Measurements from ENCODE around the gene ASB13.

ASB13 gene

DNA sequence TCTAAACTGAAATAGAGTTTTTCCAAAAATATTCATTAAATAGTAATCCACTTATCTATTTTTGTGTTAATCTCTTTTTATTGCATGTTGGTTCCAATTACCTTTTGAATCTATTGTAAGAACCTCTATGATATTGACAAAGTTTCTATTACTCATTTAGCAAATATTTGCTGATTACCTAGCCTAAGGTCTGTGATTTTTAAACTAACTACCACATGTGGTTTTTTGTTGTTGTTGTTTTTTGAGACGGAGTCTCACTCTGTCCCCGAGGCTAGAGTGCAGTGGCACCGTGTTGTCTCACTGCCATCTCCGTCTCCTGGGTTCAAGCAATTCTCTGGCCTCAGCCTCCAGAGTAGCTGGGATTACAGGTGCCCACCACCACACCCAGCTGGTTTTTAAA is 2.0 kb upstream of the ASB13 start:
- no peak for DNase-seq

DNA sequence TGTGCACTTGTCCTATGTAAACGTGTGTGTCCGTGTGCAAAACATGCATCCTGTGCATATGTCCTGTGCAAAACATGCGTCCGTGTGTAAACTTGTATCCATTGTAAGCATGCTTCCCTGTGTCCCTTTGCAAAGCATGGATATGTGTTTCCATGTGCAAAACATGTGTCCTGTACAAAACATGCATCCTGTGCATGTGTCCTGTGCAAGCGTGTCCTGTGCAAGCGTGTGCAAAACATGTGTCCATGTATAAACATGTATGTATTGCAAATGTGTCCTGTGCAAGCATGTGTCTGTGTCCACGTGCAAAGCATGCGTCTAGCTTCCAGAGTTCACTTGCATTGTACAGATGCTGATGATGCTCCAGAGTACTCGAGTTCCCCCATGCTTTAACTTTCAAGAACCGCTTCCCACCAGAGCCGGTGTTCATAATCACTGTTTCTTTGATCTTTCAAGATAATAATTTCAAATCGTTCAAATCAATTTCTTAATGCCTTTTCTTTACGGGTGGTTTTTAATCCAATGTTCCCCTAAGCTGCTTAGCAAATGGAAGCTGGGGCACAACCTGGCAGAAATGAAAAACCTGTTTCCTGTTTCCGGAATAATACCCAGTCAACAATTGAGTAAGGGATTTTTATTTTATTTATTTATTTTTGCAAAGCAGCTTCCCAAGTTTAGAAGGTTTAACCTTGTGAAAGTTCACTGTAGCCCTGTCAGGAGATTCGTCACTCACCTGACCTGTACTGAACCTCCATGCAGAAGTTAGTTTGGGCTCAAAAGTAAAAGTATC is 641 bp upstream of the ASB13 start:
- DNase-seq: no peak

GRCh38 chr10:5665373-5666007 is 905 bp downstream of the ASB13 start:
- no peak for DNase-seq

GRCh38 chr10:5663692-5664427 is 2.5 kb downstream of the ASB13 start:
- DNase-seq: no peak

DNA sequence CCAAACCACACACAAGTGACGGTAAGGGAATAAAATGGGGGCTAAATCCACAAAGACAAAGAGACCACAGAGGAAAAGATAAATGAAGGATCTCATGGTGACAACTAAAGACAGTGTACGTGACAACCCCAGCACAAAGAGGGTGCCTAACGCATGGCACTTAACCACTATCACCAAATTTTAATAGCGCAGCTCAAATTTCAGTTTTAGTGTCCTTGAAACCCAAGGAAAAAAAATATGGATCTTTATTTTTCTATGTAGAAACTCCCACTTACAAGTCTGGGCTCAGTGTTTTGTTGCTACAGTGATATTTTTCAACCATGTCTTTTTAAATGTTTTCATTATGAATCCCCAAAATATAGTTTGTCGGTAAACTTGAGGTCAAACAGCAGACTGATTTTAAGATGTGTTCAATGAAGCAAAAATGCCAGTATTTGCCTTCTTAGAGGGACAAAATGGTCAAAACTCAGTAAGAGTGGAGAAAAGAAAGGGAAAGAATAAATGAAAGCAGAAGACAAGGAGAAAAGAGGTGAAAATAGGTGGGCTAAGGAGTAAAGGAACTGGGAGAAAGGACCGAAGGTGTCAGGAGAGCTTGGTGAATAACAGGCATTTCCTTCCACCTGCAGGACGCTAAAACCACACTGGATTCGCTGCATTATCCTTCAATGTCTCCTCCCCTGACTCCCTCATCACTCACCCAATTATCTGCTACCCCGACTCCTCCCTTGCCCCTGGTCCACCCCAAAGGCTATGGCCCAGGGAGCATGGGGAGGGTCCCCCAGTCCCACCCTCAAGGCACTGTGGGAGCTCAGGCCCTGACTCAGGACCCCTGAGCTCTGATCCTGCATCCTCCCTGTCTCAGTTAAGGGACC is 3.5 kb downstream of the ASB13 start:
- DNase-seq: no peak

DNA sequence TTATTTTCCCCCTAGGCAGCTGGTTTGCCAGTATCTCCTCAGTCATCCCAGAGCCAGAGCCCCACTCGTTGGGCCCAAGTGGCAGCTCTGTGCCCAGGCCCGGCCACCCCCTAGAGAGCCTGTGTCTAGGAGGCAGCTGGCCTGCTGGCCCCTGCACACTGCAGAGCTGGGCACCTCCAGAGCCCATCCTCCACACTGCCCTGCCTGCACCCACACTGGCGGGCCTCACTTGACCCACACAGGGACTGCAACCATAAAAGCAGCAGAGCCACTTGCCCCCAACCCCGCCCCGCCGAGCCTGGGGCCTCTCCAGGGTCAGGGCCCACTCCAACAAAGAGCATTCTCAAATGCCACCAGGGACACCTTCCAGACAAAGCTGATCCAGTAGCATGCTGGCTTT is 5.4 kb downstream of the ASB13 start:
- no peak for DNase-seq

DNA sequence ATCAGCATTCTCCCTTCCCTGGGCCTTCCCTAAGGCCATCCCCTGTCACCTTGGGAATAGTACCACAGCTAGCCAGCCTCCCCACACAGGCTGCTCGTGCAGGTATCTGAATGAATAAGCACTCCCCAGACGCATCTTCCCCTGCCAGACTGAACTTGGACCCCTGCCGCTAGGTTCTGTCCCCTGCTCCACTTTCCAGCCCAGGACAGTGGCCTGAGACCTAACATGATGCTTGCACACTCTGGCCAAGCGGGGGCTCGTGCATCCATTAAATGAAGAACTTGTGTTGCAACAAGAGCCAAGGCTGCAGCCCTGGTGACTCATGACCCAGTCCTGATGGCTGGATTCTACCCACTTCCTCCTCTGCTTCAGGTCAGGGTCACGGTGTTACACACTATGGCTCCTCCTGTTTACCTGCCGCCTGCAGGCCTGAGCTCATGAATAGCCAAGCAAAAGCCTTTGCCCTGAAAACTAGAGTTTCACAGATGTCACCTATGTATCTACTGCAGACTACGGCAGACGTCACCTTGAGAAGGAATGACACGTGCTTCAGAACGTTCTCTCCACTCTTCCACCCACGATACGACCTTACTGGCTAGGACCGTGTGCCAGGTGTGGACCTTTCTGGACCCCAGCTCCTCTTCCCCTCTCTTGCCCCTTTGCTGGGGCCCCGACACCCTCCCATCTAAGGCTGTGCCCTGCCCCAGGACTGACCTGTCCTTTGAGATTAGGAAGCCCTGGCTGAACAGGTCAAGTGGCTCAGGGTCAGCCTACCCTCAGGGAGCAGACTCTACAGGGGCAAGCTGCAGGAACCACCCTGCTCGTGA is 6.5 kb downstream of the ASB13 start:
- no peak for DNase-seq

- DNase-seq: no peak
These were observed 7.3 kb downstream of the ASB13 start for GRCh38 chr10:5658871-5659618.

GRCh38 chr10:5656737-5657579 is 9.4 kb downstream of the ASB13 start:
- DNase-seq: no peak

DNA sequence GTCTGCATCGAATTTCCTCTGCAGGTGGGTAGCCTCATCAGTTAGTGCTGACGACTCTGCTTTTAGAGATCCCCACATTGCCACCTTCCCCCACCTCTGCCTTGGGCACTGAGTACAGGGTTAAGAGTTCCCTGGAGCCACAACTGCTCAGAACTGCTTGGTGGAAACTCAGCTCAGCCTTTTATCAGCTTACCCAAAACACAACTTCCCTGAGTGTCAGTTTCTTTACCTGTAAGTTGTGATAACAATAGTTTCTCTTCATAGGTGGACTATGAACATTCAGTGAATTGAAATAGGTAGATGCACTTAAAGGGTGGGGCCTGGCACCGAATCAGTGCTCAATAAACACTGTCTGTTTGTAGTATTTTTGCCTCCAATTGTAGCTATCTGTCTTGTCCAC is 11.3 kb downstream of the ASB13 start:
- no peak for DNase-seq

- no peak for DNase-seq
These were observed 12.1 kb downstream of the ASB13 start for GRCh38 chr10:5654218-5654755.

- DNase-seq: no peak
These were observed 13.6 kb downstream of the ASB13 start for GRCh38 chr10:5652746-5653145.

- DNase-seq: no peak
These were observed 15.0 kb downstream of the ASB13 start for GRCh38 chr10:5651388-5651764.

- DNase-seq: no peak
These were observed 15.6 kb downstream of the ASB13 start for GRCh38 chr10:5650664-5651387.

- no peak for DNase-seq
These were observed 16.6 kb downstream of the ASB13 start for GRCh38 chr10:5649746-5650145.

DNA sequence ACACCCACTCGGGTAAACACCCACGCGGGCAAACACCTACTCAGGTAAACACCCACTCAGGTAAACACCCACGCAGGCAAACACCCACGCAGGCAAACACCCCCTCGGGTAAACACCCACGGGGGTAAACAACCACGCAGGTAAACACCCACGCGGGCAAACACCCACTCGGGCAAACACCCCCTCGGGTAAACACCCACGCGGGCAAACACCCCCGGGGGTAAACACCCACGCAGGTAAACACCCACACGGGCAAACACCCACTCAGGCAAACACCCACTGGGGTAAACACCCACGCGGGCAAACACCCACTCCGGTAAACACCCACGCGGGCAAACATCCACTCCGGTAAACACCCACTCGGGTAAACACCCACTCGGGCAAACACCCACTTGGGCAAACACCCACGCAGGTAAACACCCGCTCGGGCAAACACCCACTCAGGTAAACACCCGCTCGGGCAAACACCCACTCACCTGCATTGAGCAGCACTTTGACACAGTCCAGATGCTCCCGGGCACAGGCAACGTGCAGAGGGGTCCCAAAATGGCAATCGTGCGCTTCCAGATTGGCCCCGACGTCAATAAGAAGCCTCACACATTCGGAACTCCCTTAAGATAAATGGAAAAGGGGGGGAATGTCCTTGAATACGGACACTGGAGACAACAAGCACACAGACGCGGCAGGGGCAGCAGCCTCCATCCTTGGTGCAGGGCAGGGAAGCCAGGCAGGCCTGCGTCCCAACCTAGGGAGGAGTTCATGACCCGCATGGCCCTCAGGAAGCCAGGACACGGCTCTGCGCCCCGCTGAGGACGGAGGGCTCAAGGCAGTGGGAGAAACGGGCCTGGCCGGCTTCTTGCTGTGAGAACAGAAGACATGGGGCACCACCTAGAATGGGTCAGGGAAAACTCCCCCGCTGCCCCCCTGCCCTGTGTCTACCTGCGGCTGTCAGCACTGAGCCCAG is 17.6 kb downstream of the ASB13 start:
- no peak for DNase-seq

- no peak for DNase-seq
These were observed 18.7 kb downstream of the ASB13 start for GRCh38 chr10:5647507-5648240.
